ENCODE results near the gene BCR. TPM values are rescaled to one million over a fixed set of nuclear protein-coding genes. Genes with fewer than 3 reads are reported as not detected.

Gene BCR
- total RNA-seq, 1 donor from 2014 or later = 78.3 TPM

- no peaks in the 10 kb centered on the region for H3K9me3 ChIP-seq
- peaks cover 23% of the 10 kb centered on the region for H3K4me1 ChIP-seq
- intact Hi-C loops (cut with DNase I) = no loop called here
- H3K36me3 ChIP-seq = no peaks in the 10 kb centered on the region
- no peaks in the 10 kb centered on the region for H3K27me3 ChIP-seq
- H3K27ac ChIP-seq = no peak overlapping the region
- ATAC-seq = no peak
- DNase-seq = no peak
- no peak for TF ChIP-seq CTCF (IDR thresholded peaks at IDR 0.05)
- H3K4me3 ChIP-seq = no peak overlapping the region
Observed at GRCh38 chr22:23245045-23245798, 64.9 kb downstream of the BCR start.

GRCh38 chr22:23245799-23246136 is 65.5 kb downstream of the BCR start:
- DNase-seq (no peak), ATAC-seq (no peak)
- no peak overlapping the region for H3K4me3 ChIP-seq
- intact Hi-C loops (cut with DNase I) = no loop called here
- H3K36me3 ChIP-seq = no peaks in the 10 kb centered on the region
- H3K27me3 ChIP-seq = no peaks in the 10 kb centered on the region
- no peak overlapping the region for H3K27ac ChIP-seq
- TF ChIP-seq CTCF (IDR thresholded peaks at IDR 0.05) = no peak
- H3K9me3 ChIP-seq = no peaks in the 10 kb centered on the region
- peaks cover 19% of the 10 kb centered on the region for H3K4me1 ChIP-seq

GRCh38 chr22:23246982-23247766 is 66.9 kb downstream of the BCR start:
- Histone ChIP-seq H3K36me3 (no peaks in the 10 kb centered on the region), H3K4me1 (peaks cover 13% of the 10 kb centered on the region), H3K9me3 (no peaks in the 10 kb centered on the region), H3K4me3 (no peak overlapping the region), H3K27ac (no peak overlapping the region), H3K27me3 (no peaks in the 10 kb centered on the region)
- intact Hi-C loops (cut with DNase I) = no loop called here
- ATAC-seq = no peak
- no peak for TF ChIP-seq CTCF (IDR thresholded peaks at IDR 0.05)
- no peak for DNase-seq

GRCh38 chr22:23248583-23248982 is 68.3 kb downstream of the BCR start:
- DNase-seq (no peak), ATAC-seq (peak; percentile 80)
- Histone ChIP-seq H3K9me3 (no peaks in the 10 kb centered on the region), H3K36me3 (no peaks in the 10 kb centered on the region), H3K27ac (no peak overlapping the region), H3K27me3 (no peaks in the 10 kb centered on the region), H3K4me1 (peaks cover 13% of the 10 kb centered on the region), H3K4me3 (no peak overlapping the region)
- TF ChIP-seq CTCF (IDR thresholded peaks at IDR 0.05) = no peak
- intact Hi-C loops (cut with DNase I) = no loop called here

- Histone ChIP-seq H3K4me3 (no peak overlapping the region), H3K27me3 (no peaks in the 10 kb centered on the region), H3K27ac (no peak overlapping the region), H3K4me1 (peaks cover 13% of the 10 kb centered on the region), H3K9me3 (no peaks in the 10 kb centered on the region), H3K36me3 (peaks cover 16% of the 10 kb centered on the region)
- intact Hi-C loops (cut with DNase I) = no loop called here
- ATAC-seq (no peak), DNase-seq (no peak)
- no peak for TF ChIP-seq CTCF (IDR thresholded peaks at IDR 0.05)
Observed at GRCh38 chr22:23250056-23250784, 69.9 kb downstream of the BCR start.

All from upper lobe of right lung (tissue), 1 donor.